Loucy (cell line): ENCODE measurements around the gene TMEM119.

Experiments used
- H2AFZ ChIP-seq: fragments of 200-600 bp; sonication (generic); 2 replicates; pipeline ENCODE4 v1.6.0; 2016; ENCODE audit warnings: antibody characterized with exemption, mild to moderate bottlenecking, low read length, moderate library complexity
- H3F3A ChIP-seq: fragments of 200-600 bp; 2 replicates; pipeline ENCODE4 v1.6.0; 2016; ENCODE audit warnings: antibody characterized with exemption, low read depth, mild to moderate bottlenecking
- H3K27me3 ChIP-seq: fragments of 200-600 bp; sonication (generic); 2 replicates; pipeline ENCODE4 v1.6.1; 2014; ENCODE audit warnings: low read length, mild to moderate bottlenecking; ENCODE audit not compliant: insufficient read depth, poor library complexity, severe bottlenecking
- H3K36me3 ChIP-seq: fragments of 200-600 bp; sonication (generic); 2 replicates; pipeline ENCODE4 v1.6.1; 2016; ENCODE audit warnings: low read length; ENCODE audit not compliant: insufficient read depth
- H3K4me1 ChIP-seq: fragments of 200-600 bp; sonication (generic); 2 replicates; pipeline ENCODE4 v1.5.1; 2014; ENCODE audit warnings: low read length, mild to moderate bottlenecking; ENCODE audit not compliant: insufficient read depth, poor library complexity, severe bottlenecking
- H3K4me2 ChIP-seq: fragments of 200-600 bp; sonication (generic); 2 replicates; pipeline ENCODE4 v1.6.0; 2014; ENCODE audit warnings: antibody characterized with exemption, low read length, low read depth, mild to moderate bottlenecking; ENCODE audit not compliant: poor library complexity, severe bottlenecking
- H3K4me3 ChIP-seq: fragments of 200-600 bp; sonication (generic); 2 replicates; pipeline ENCODE4 v1.5.1; 2014; ENCODE audit warnings: low read length, mild to moderate bottlenecking, mixed read lengths; ENCODE audit not compliant: poor library complexity, severe bottlenecking
- H3K79me2 ChIP-seq: fragments of 200-600 bp; sonication (generic); 2 replicates; pipeline ENCODE4 v1.6.1; 2014; ENCODE audit warnings: low read length; ENCODE audit not compliant: insufficient read depth
- H3K9ac ChIP-seq: fragments of 200-600 bp; sonication (generic); 2 replicates; pipeline ENCODE4 v1.6.0; 2014; ENCODE audit warnings: mild to moderate bottlenecking, low read depth, low read length, moderate library complexity; ENCODE audit not compliant: poor library complexity, severe bottlenecking
- H3K9me2 ChIP-seq: fragments of 200-600 bp; sonication (generic); replicated peaks from 2 replicates; pipeline ENCODE4 v1.6.1; 2016; ENCODE audit warnings: low read depth, low read length, mixed read lengths
- H3K9me3 ChIP-seq: fragments of 200-600 bp; sonication (generic); 2 replicates; pipeline ENCODE4 v1.6.1; 2014; ENCODE audit warnings: mild to moderate bottlenecking, antibody characterized with exemption, low read length, low read depth; ENCODE audit not compliant: insufficient read depth
- H4K20me1 ChIP-seq: fragments of 200-600 bp; sonication (generic); 2 replicates; pipeline ENCODE4 v1.6.0; 2014; ENCODE audit warnings: antibody characterized with exemption, low read length, mild to moderate bottlenecking; ENCODE audit not compliant: insufficient read depth, poor library complexity, severe bottlenecking
- EZH2phosphoT487 ChIP-seq: fragments of 200-600 bp; IDR thresholded peaks from 2 replicates; pipeline ENCODE4 v1.6.1; 2018; ENCODE audit warnings: antibody characterized with exemption, mild to moderate bottlenecking, moderate library complexity, borderline replicate concordance
- TF ChIP-seq, protein P1 (sequence below): fragments of 200-600 bp; sonication (generic); conservative IDR thresholded peaks from 2 replicates; pipeline ENCODE4 v1.5.1; 2014; ENCODE audit warnings: mild to moderate bottlenecking, antibody characterized with exemption, low read length

TMEM119 gene

DNA sequence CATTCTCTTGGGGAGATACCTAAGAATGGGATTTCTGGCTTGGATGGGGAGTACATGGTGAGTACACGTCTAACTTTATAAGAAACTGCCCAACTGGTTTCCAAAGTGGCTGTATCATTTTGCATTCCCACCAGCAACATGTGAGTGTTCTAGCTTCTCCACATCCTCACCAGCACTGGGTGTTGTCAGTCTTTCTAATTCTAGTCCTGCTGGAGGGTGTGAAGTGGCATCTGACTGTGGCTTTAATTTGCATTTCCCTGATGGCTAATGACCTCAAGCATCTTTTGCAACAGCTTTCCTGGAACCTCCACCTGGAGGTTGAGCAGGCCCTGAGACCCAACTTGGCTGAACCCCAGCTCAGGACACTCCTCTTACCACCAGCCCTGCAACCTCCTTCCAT lies 18.0 kb upstream of the TMEM119 start:
- H3K4me3 ChIP-seq = no peak overlapping the region
- TF ChIP-seq EZH2phosphoT487 = no peak
- TF ChIP-seq, protein P1, sequence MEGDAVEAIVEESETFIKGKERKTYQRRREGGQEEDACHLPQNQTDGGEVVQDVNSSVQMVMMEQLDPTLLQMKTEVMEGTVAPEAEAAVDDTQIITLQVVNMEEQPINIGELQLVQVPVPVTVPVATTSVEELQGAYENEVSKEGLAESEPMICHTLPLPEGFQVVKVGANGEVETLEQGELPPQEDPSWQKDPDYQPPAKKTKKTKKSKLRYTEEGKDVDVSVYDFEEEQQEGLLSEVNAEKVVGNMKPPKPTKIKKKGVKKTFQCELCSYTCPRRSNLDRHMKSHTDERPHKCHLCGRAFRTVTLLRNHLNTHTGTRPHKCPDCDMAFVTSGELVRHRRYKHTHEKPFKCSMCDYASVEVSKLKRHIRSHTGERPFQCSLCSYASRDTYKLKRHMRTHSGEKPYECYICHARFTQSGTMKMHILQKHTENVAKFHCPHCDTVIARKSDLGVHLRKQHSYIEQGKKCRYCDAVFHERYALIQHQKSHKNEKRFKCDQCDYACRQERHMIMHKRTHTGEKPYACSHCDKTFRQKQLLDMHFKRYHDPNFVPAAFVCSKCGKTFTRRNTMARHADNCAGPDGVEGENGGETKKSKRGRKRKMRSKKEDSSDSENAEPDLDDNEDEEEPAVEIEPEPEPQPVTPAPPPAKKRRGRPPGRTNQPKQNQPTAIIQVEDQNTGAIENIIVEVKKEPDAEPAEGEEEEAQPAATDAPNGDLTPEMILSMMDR = no peak
- H3K27me3 ChIP-seq = no peaks in the 10 kb centered on the region
- H3K36me3 ChIP-seq = no peaks in the 10 kb centered on the region
- H2AFZ ChIP-seq = no peak overlapping the region
- no peaks in the 10 kb centered on the region for H3K79me2 ChIP-seq
- no peaks in the 10 kb centered on the region for H3F3A ChIP-seq
- H3K9ac ChIP-seq = peak overlapping the region; percentile 69
- no peaks in the 10 kb centered on the region for H4K20me1 ChIP-seq
- no peaks in the 10 kb centered on the region for H3K9me3 ChIP-seq
- peaks cover 22% of the 10 kb centered on the region for H3K4me1 ChIP-seq
- no peaks in the 10 kb centered on the region for H3K9me2 ChIP-seq
- no peak overlapping the region for H3K4me2 ChIP-seq

DNA sequence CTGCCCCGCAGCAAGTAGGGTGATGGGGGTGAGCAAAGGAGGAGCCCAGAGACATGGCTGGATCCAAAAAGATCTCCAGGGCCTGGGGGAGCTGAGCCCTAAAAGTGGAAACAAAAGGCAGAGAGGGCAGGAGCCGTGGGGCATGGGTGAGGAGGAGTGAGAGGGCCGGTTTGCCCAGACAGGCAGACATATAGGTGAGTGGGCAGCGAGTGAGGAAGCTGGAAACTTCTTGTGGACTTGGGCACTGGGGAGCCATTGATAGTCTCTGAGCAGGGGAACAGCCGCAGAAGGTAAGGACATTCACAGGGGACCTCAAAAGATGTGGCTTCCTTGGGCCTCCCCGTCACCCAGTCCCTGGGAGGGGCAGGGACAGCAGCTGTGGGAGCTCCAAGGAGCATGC lies 16.8 kb upstream of the TMEM119 start:
- H3K27me3 ChIP-seq = no peaks in the 10 kb centered on the region
- H4K20me1 ChIP-seq = no peaks in the 10 kb centered on the region
- no peak overlapping the region for H3K9ac ChIP-seq
- no peaks in the 10 kb centered on the region for H3K9me2 ChIP-seq
- peaks cover 22% of the 10 kb centered on the region for H3K4me1 ChIP-seq
- H2AFZ ChIP-seq = no peak overlapping the region
- no peak for TF ChIP-seq EZH2phosphoT487
- TF ChIP-seq, protein P1 = no peak
- H3K4me2 ChIP-seq = no peak overlapping the region
- H3F3A ChIP-seq = no peaks in the 10 kb centered on the region
- H3K9me3 ChIP-seq = no peaks in the 10 kb centered on the region
- H3K36me3 ChIP-seq = no peaks in the 10 kb centered on the region
- no peak overlapping the region for H3K4me3 ChIP-seq
- no peaks in the 10 kb centered on the region for H3K79me2 ChIP-seq

DNA sequence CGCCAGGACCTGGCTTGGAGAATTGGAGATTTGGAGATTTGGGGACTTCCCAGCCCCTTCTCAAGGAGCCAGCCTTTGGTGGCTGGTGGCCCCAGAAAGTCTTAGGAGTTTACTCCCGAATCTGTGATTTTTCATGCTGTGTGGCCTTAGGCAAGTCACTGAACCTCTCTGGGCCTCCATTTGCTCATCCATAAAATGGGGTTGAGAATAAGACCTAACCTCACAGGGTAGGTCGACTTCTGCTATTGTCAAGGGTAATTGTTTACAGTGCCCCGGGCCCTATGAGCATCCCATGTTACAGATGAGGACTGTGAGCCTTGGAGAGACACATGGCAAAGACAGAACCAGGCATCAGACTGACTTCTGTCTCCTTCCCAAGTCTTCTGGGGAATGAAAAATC lies 16.2 kb upstream of the TMEM119 start:
- no peaks in the 10 kb centered on the region for H4K20me1 ChIP-seq
- H3K4me2 ChIP-seq = no peak overlapping the region
- H3K27me3 ChIP-seq = no peaks in the 10 kb centered on the region
- H3K79me2 ChIP-seq = no peaks in the 10 kb centered on the region
- peaks cover 22% of the 10 kb centered on the region for H3K4me1 ChIP-seq
- TF ChIP-seq EZH2phosphoT487 = no peak
- TF ChIP-seq, protein P1 = no peak
- no peaks in the 10 kb centered on the region for H3K36me3 ChIP-seq
- H2AFZ ChIP-seq = no peak overlapping the region
- H3K9ac ChIP-seq = no peak overlapping the region
- no peak overlapping the region for H3K4me3 ChIP-seq
- no peaks in the 10 kb centered on the region for H3K9me2 ChIP-seq
- no peaks in the 10 kb centered on the region for H3F3A ChIP-seq
- no peaks in the 10 kb centered on the region for H3K9me3 ChIP-seq
